Thyroid gland (tissue), 4 donors: ENCODE data around the gene IGFBP2. TPM values are rescaled to one million over a fixed set of nuclear protein-coding genes. Genes with fewer than 3 reads are reported as not detected.

Experiments used
- DNase-seq, 2 donors: peaks; one replicate each; pipeline ENCODE4 v3.0.0-alpha.2; 2019
- H3K27ac ChIP-seq, 3 donors: fragments of 200-600 bp; sonication (generic); 1 replicate in 2 of 3; 2 replicates in 1 of 3; pipeline ENCODE4 v1.5.1; 2016 to 2019; ENCODE audit warnings: mild to moderate bottlenecking in 1 of 3, moderate library complexity in 1 of 3
- H3K27me3 ChIP-seq: fragments of 200-600 bp; sonication (generic); one replicate; pipeline ENCODE4 v1.5.1; 2019
- H3K36me3 ChIP-seq, 2 donors: fragments of 200-600 bp; sonication (generic); one replicate each; pipeline ENCODE4 v1.5.1; 2016 to 2019
- H3K4me1 ChIP-seq, 2 donors: fragments of 200-600 bp; sonication (generic); one replicate each; pipeline ENCODE4 v1.5.1; 2017 to 2019
- H3K4me3 ChIP-seq, 3 donors: fragments of 200-600 bp; sonication (generic); replicated peaks in 1 of 3; 1 replicate in 2 of 3; 2 replicates in 1 of 3; pipeline ENCODE4 v1.5.1; 2016; ENCODE audit warnings: mild to moderate bottlenecking in 1 of 3
- H3K9me3 ChIP-seq: fragments of 200-600 bp; sonication (generic); one replicate; pipeline ENCODE4 v1.5.1; 2017
- POLR2A ChIP-seq, 2 donors: fragments of 450-650 bp; IDR thresholded peaks; one replicate each; pipeline ENCODE4 v1.6.1; 2017; ENCODE audit warnings: antibody characterized with exemption in 2 of 2, mild to moderate bottlenecking in 2 of 2, moderate library complexity in 1 of 2
- WGBS, 2 donors: methylation state at CpG; one replicate each; pipeline ENCODE4 v1.1.5; 2017; 5-methylcytosine and 5-hydroxymethylcytosine counted together
- intact Hi-C: fragments of 100-400 bp; cut with DNase I; formaldehyde crosslinking; loops from one replicate; pipeline ENCODE4 v1.15.1; 2023
- total RNA-seq, 4 donors: library from RNA; depleted of rRNA; stranded (reverse); fragments of >200 nt; gene quantifications; one replicate each; pipeline ENCODE4 v1.2.3, GENCODE V29; 2016
- TF ChIP-seq, protein P1 (sequence below), 6 experiments: fragments of 200-600 bp in 3 of 6; fragments of 450-650 bp in 3 of 6; sonication (generic) in 3 of 6; IDR thresholded peaks; one replicate each; pipeline ENCODE4 v1.5.1; 2016 to 2019; ENCODE audit warnings: antibody characterized with exemption in 6 of 6, mild to moderate bottlenecking in 2 of 6, inconsistent platforms in 1 of 6, moderate library complexity in 1 of 6

The IGFBP2 gene
- total RNA-seq, 4 donors from 2014 or later = 26.5 to 45.0 (median 40.0) TPM

DNA sequence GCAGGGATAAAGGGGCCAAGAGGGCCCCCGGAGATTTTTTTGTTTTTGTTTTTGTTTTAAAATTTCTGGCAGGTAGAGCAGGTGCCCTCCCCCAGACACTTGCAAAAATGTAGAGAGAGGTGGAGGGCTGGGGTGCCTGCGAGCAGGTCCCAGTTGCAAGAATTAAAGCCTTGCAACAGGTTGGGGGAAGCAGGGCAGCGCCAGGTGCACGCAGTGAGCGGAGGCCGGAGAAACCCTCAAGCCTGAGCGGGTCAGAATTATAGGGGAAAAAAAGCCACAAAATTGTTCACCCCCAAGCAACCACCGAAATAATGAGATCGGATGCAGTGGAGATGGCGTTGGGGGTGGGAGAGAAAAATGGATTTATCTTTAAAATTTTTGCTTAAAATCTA lies 61.6 kb downstream of the IGFBP2 start:
- intact Hi-C loops = loop anchor here (5.0 to 10.0 kb wide), 4 partner anchors 287 to 817 kb away; no protein-coding TSS in a partner anchor
- DNase-seq = peak in 1 of 2 donors; percentile 33
- H3K4me1 ChIP-seq = peaks cover 26 to 51% of the 10 kb centered on the region in 2 donors
- H3K27ac ChIP-seq = peak overlapping the region; percentile 83 to 94 (median 86)
- H3K36me3 ChIP-seq = peaks cover under 1 to 5% of the 10 kb centered on the region in 2 donors
- H3K9me3 ChIP-seq = no peaks in the 10 kb centered on the region
- H3K27me3 ChIP-seq = no peaks in the 10 kb centered on the region
- H3K4me3 ChIP-seq = peak overlapping the region; percentile 72 to 81 (median 75)
- WGBS, 2 donors = 4 to 5% methylated on average over 10 of the region's 10 CpGs
- TF ChIP-seq, protein P1, sequence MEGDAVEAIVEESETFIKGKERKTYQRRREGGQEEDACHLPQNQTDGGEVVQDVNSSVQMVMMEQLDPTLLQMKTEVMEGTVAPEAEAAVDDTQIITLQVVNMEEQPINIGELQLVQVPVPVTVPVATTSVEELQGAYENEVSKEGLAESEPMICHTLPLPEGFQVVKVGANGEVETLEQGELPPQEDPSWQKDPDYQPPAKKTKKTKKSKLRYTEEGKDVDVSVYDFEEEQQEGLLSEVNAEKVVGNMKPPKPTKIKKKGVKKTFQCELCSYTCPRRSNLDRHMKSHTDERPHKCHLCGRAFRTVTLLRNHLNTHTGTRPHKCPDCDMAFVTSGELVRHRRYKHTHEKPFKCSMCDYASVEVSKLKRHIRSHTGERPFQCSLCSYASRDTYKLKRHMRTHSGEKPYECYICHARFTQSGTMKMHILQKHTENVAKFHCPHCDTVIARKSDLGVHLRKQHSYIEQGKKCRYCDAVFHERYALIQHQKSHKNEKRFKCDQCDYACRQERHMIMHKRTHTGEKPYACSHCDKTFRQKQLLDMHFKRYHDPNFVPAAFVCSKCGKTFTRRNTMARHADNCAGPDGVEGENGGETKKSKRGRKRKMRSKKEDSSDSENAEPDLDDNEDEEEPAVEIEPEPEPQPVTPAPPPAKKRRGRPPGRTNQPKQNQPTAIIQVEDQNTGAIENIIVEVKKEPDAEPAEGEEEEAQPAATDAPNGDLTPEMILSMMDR (IDR thresholded peaks at IDR 0.05) = no peak
- no peak for TF ChIP-seq POLR2A (IDR thresholded peaks at IDR 0.05)

DNA sequence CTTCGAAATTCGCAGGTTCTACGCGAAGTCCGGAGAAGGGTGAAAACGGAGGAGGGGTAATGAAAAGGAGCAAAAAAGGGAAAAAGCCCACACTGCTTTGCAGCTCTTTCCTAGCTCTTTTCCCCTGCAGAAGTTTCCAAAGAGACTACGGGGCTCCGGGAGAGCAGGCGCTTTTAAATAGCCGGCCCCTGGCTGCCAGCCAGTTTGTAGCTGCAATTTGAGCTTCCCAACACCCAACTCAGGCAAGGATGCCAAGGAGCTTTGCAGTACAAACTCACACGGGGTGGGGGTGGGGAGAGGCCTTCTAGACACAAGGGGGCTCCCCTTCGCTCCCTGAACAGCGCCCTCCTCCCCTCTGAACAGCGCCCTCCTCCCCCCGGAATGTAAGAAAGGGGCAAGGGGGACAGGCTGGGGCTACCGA lies 62.2 kb downstream of the IGFBP2 start, which contains the start of gene IGFBP5:
TSS of gene IGFBP5 (minus strand) at position 149 of the 421 bp plus-strand sequence. CDS start 774 bp downstream, outside the sequence.
- TF ChIP-seq POLR2A (IDR thresholded peaks at IDR 0.05) = peak; percentile 82 to 97
- TF ChIP-seq, protein P1 (IDR thresholded peaks at IDR 0.05) = peak in 1 of 6 experiments; percentile 21
- intact Hi-C loops = loop anchor here (5.0 to 10.0 kb wide), 4 partner anchors 287 to 817 kb away; no protein-coding TSS in a partner anchor
- H3K4me1 ChIP-seq = peaks cover 27 to 51% of the 10 kb centered on the region in 2 donors

DNA sequence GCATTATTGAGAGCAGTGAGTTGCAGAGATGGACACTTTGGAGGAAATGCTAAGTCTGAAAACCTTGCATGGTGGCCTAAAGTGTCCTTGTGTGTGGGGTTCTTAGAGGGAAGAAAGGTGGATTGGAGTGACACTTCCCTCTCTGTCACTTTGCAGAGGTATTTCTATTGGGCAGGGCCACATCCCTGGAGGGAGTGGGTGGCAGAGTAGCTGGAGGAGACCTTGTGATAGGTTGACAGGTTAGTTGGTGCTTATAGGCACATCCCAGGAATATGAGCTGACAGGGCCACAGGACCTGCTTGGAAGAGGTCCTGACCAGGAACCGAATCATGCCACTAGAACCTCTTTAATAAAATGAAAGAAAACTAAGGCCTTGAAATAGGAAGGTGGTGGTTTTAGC lies 63.1 kb downstream of the IGFBP2 start:
- H3K27me3 ChIP-seq = no peaks in the 10 kb centered on the region
- 85 to 93% methylated on average over 1 of the region's 1 CpG for WGBS, 2 donors
- peak overlapping the region; percentile 31 to 86 (median 63) for H3K27ac ChIP-seq
- intact Hi-C loops = loop anchor here (5.0 to 10.0 kb wide), 4 partner anchors 286 to 816 kb away; no protein-coding TSS in a partner anchor
- TF ChIP-seq, protein P1 (IDR thresholded peaks at IDR 0.05) = no peak
- TF ChIP-seq POLR2A (IDR thresholded peaks at IDR 0.05) = no peak
- H3K9me3 ChIP-seq = no peaks in the 10 kb centered on the region
- no peak overlapping the region for H3K4me3 ChIP-seq
- H3K36me3 ChIP-seq = no peaks in the 10 kb centered on the region
- peaks cover 25 to 51% of the 10 kb centered on the region in 2 donors for H3K4me1 ChIP-seq
- no peak for DNase-seq

More for the DNA sequence above, 62.2 kb downstream of the IGFBP2 start, which contains the start of gene IGFBP5:
- peak within 1 kb of the TSS; percentile 83 to 94 (median 86) for H3K27ac ChIP-seq
- H3K9me3 ChIP-seq = no peaks in the 10 kb centered on the region
- H3K36me3 ChIP-seq = no peaks in the 10 kb centered on the region
- peak within 1 kb of the TSS; percentile 72 to 81 (median 75) for H3K4me3 ChIP-seq
- WGBS, 2 donors = 3 to 5% methylated on average over 15 to 16 of the region's 16 CpGs
- no peaks in the 10 kb centered on the region for H3K27me3 ChIP-seq
- DNase-seq = peak; percentile 96 to 97

DNA sequence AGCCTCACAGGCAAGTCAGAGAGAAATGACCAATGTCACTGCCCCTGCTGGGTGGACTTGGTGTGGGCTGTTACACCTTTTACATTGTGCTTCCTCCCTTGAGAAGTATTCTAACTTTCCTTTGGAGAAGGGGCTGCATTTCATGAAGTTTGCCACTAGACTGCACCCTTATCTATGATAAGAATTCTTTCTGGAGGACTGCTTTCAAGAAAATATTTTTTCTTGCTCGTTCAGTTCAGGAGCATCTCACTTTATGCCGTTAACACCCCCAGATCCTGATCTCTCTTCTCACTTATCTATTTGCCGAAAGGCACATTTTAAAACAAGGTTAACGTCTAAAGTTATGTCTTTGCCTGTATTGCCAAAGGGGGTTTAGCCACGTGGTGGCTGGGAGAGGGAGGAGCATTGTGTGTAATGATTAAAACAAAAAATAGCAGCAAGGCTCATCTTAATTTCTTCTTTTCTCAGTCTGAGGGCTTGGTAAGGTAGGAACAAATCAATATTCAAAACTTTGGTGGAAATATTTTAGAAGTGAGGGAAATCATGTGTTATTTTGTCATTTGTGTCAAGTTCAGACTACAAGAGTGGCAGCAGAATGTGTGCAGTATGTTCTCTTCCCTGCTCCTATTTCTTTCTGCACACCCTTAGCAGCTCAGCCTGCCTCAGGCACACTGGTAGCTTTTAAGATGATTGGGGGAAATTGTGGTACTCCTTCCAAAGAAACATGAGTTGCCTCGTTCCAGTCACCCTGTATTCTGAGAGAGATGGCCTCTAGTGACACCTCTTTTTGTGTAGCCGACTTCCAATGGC lies 63.7 kb downstream of the IGFBP2 start:
- peaks cover 25 to 55% of the 10 kb centered on the region in 2 donors for H3K4me1 ChIP-seq
- intact Hi-C loops = loop anchor here (5.0 to 10.0 kb wide), 4 partner anchors 285 to 815 kb away; no protein-coding TSS in a partner anchor
- H3K27me3 ChIP-seq = no peaks in the 10 kb centered on the region
- no peaks in the 10 kb centered on the region for H3K36me3 ChIP-seq
- TF ChIP-seq, protein P1 (IDR thresholded peaks at IDR 0.05) = peak; percentile 34 to 80 (median 65)
- no peak for TF ChIP-seq POLR2A (IDR thresholded peaks at IDR 0.05)
- no peaks in the 10 kb centered on the region for H3K9me3 ChIP-seq
- no peak overlapping the region for H3K4me3 ChIP-seq
- H3K27ac ChIP-seq = peak overlapping the region; percentile 31 to 86 (median 63)
- peak in 1 of 2 donors; percentile 35 for DNase-seq
- 34 to 39% methylated on average over 7 of the region's 7 CpGs for WGBS, 2 donors
